Left lung (tissue), 10 donors: Measurements from ENCODE around the gene SLC1A7. TPM values are rescaled to one million over a fixed set of nuclear protein-coding genes. Genes with fewer than 3 reads are reported as not detected.

Experiments
- ATAC-seq: fragments of 200-7000 bp; cut with Tn5 transposase; one replicate; pipeline ENCODE4 v1.9.1; 2020; ENCODE audit warnings: moderate library complexity
- DNase-seq, 4 donors: peaks; one replicate each; pipeline ENCODE4 v3.0.0-alpha.2; 2013 to 2020
- H3K27ac ChIP-seq, 2 donors: fragments of 200-600 bp; sonication (generic) in 1 of 2; one replicate each; pipeline versions ENCODE4 v1.5.0 to v1.8.0; 2020 to 2021
- H3K27me3 ChIP-seq, 2 donors: fragments of 200-600 bp; sonication (generic) in 1 of 2; one replicate each; pipeline versions ENCODE4 v1.5.0 to v1.8.0; 2020 to 2021
- H3K36me3 ChIP-seq, 2 donors: fragments of 200-600 bp; sonication (generic) in 1 of 2; one replicate each; pipeline versions ENCODE4 v1.5.0 to v1.8.0; 2020 to 2021
- H3K4me1 ChIP-seq, 2 donors: fragments of 200-600 bp; one replicate each; pipeline ENCODE4 v1.8.0; 2021
- H3K4me3 ChIP-seq, 2 donors: fragments of 200-600 bp; sonication (generic) in 1 of 2; one replicate each; pipeline versions ENCODE4 v1.5.0 to v1.8.0; 2020 to 2021; ENCODE audit warnings: mild to moderate bottlenecking in 1 of 2
- H3K9me3 ChIP-seq, 2 donors: fragments of 200-600 bp; sonication (generic) in 1 of 2; one replicate each; pipeline versions ENCODE4 v1.5.0 to v1.8.0; 2020 to 2021
- intact Hi-C, 2 donors: fragments of 100-400 bp; cut with DNase I; formaldehyde crosslinking; loops; one replicate each; pipeline versions ENCODE4 v1.11.2 to v1.14.2; 2022
- polyA plus RNA-seq, 6 donors: library from polyadenylated mRNA; unstranded; fragments of 120-200 nt; gene quantifications; one replicate each; pipeline ENCODE4 v1.2.1, GENCODE V29; 2013; ENCODE audit not compliant: insufficient read length in 6 of 6
- total RNA-seq, 2 donors: library from RNA; stranded (reverse); fragmentation: NEBNext Ultra II Directional; extraction: Animal tissue kit (Norgen Biotek cat#: 25700); gene quantifications; one replicate each; pipeline ENCODE4 v1.2.1, GENCODE V29; 2021
- TF ChIP-seq, protein P1 (sequence below), 2 donors: fragments of 200-600 bp; sonication (generic) in 1 of 2; IDR thresholded peaks; one replicate each; pipeline versions ENCODE4 v1.5.0 to v1.8.0; 2021; ENCODE audit warnings: antibody characterized with exemption in 2 of 2
- donor health status: DM: no; HTN: yes; CAD: no.
- donor health status: DM: no; HTN: no; CAD: no.

The SLC1A7 gene
- total and polyA plus RNA-seq, 8 donors, result 0.38 to 1.2 (median 0.56) TPM

DNA sequence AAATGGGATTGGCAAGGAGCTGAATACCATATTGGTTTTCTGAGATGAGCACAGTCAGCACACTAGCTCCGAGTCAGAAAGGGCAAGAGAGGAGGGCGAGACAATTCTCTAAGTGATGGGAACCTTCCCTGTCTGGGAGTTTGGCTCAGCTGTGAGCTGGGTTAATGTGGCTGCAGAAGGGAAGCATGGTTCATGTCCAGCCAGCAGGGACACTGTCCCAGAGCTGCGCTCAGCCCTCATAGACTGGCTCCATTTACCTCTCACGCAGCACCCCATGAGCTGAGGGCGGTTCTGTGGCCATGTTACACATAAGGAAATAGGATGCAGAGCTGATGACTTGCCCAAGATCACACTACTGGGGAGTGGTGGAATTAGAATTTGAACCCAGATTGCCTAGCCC, 38.5 kb upstream of the SLC1A7 start:
- TF ChIP-seq, protein P1, sequence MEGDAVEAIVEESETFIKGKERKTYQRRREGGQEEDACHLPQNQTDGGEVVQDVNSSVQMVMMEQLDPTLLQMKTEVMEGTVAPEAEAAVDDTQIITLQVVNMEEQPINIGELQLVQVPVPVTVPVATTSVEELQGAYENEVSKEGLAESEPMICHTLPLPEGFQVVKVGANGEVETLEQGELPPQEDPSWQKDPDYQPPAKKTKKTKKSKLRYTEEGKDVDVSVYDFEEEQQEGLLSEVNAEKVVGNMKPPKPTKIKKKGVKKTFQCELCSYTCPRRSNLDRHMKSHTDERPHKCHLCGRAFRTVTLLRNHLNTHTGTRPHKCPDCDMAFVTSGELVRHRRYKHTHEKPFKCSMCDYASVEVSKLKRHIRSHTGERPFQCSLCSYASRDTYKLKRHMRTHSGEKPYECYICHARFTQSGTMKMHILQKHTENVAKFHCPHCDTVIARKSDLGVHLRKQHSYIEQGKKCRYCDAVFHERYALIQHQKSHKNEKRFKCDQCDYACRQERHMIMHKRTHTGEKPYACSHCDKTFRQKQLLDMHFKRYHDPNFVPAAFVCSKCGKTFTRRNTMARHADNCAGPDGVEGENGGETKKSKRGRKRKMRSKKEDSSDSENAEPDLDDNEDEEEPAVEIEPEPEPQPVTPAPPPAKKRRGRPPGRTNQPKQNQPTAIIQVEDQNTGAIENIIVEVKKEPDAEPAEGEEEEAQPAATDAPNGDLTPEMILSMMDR (IDR thresholded peaks at IDR 0.05), result no peak
- no peak overlapping the region for H3K4me3 ChIP-seq
- ATAC-seq (no peak), DNase-seq (no peak)
- no peak overlapping the region for H3K27ac ChIP-seq
- no peaks in the 10 kb centered on the region for H3K36me3 ChIP-seq
- H3K4me1 ChIP-seq, result peaks cover 15 to 24% of the 10 kb centered on the region in 2 donors
- no peaks in the 10 kb centered on the region for H3K27me3 ChIP-seq
- intact Hi-C loops, result no loop called here
- no peaks in the 10 kb centered on the region for H3K9me3 ChIP-seq

DNA sequence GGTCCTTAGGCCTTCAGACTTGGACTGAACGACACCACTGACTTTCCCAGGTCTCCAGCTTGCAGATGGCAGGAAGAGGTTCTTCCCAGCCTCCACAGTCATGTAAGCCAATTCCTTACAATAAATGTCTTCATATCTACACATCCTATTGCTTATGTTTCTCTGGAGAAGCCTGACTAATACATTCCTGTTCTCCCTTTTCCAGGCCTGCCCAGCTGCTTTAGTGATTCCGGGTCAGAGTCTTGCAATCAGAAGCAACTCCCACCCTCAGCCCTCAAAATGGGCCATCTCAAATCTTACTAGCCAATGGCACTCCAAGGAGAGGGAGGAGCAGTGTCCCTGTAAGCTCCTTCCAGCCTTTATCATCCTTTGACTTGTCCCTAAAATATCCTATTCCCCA, 37.8 kb upstream of the SLC1A7 start:
- intact Hi-C loops, result no loop called here
- TF ChIP-seq, protein P1 (IDR thresholded peaks at IDR 0.05), result no peak
- H3K4me1 ChIP-seq, result peaks cover 15 to 26% of the 10 kb centered on the region in 2 donors
- no peaks in the 10 kb centered on the region for H3K9me3 ChIP-seq
- no peak overlapping the region for H3K27ac ChIP-seq
- DNase-seq (no peak), ATAC-seq (no peak)
- no peaks in the 10 kb centered on the region for H3K36me3 ChIP-seq
- H3K27me3 ChIP-seq, result no peaks in the 10 kb centered on the region
- no peak overlapping the region for H3K4me3 ChIP-seq

DNA sequence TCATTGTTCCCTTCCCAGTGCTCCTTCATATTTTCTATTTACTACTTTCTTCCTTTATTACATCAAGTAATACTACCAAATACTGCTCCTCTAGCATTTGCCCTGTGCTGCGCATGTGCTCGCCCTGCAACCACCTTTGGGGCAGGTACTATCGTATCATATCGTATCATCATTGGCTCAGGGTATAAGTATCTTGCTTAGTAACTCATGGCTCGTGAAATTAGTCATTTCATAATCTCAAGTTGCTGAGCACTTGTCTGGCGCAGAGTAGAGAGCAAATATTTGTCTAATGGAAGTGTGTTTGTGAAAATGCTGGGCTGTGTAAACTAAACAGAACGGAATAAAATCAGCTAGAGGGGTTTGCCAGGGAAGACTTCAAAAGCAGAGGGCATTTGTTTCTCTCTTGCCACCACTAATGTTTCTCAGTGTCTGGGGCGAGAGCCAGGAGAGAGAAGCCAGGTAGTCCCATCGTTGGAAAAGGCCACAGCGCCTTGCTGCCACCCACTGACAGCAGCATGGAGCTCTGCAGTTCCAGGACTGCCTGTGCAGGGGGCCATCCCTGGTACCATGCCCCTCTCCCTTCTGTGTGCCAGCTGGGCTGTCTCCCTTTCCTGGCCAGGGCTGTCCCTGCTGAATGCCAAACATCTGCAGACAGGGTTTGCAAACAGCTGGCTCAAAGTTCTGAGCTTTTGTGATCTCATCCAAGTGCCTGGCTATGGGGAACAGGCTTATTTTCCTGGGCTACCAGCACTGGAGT, 34.2 kb upstream of the SLC1A7 start:
- TF ChIP-seq, protein P1 (IDR thresholded peaks at IDR 0.05), result no peak
- DNase-seq (peak in 2 of 4 donors; percentile 64 to 66), ATAC-seq (peak; percentile 87)
- Histone ChIP-seq H3K27me3 (no peaks in the 10 kb centered on the region), H3K27ac (peak overlapping the region in 1 of 2 donors; percentile 16), H3K36me3 (no peaks in the 10 kb centered on the region), H3K4me1 (peaks cover 10 to 13% of the 10 kb centered on the region in 2 donors), H3K4me3 (no peak overlapping the region), H3K9me3 (no peaks in the 10 kb centered on the region)
- intact Hi-C loops, result no loop called here

DNA sequence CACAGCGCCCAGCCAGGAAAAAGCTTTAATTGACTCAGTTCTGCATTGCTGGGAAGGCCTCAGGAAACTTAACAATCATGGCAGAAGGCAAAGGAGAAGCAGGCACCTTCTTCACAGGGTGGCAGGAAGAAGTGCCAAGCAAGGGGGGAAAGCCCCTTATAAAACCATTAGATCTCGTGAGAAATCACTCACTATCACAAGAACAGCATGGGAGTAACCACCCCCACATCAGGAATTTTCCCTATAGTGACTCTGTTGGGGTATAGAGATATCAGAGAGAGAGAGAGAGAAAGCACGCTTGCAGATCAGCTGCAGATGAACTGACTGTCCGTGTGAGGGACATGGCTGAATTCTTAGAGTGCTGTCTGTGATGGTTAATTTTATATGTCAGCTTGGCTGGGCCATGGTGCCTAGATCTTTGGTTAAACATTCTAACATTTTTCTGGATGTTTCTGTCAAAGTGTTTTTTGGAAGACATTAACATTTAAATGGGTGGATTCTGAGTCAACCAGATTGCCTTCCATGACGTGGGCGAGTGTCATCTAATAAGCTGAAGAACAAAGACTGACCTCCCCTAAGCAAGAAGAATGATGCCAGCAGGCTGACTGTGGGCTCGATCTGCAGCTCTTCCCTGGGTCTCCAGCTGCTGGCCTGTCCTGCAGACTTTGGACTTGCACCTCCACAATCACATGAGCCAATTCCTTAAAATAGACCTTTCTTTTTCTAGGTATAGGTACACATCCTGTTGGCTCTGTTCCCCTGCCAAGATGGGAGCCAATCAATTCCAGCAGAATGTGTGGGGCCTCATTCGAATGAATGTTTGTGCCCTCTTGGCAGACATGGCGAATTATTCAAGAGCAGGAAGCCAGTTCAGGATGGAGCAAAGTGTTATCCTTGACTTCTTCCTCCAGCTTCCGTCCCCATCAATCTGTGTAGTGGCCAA, 32.8 kb upstream of the SLC1A7 start:
- H3K4me3 ChIP-seq, result no peak overlapping the region
- ATAC-seq (no peak), DNase-seq (no peak)
- peaks cover 10 to 13% of the 10 kb centered on the region in 2 donors for H3K4me1 ChIP-seq
- no peaks in the 10 kb centered on the region for H3K9me3 ChIP-seq
- peak overlapping the region in 1 of 2 donors; percentile 16 for H3K27ac ChIP-seq
- TF ChIP-seq, protein P1 (IDR thresholded peaks at IDR 0.05), result no peak
- intact Hi-C loops, result no loop called here
- H3K36me3 ChIP-seq, result no peaks in the 10 kb centered on the region
- no peaks in the 10 kb centered on the region for H3K27me3 ChIP-seq
